Measurements from ENCODE around the gene LXN.

The LXN gene

DNA sequence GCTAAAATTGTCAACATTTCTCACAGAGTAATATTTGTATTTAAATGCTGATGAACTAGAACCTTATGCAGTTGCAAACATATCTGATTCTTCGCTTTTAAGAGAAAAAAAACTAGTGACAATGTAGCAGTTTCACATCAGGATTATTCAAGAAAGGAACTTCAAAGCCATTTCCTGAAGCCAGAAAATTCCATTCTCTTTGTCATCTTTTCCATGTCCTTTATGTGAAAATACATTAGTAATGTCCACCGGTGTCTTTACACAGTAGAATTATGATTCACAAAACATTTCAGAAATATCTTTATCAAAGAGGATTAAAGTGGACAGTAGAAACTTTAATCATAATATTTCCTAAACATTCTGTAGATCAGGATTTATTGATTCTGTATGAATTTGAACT, 12.7 kb upstream of the LXN start:
- H3K27me3 Mint-ChIP-seq, result no peaks in the 10 kb centered on the region
- no peaks in the 10 kb centered on the region for H3K9me3 Mint-ChIP-seq
- H3K27ac Mint-ChIP-seq, result no peak overlapping the region
- no peaks in the 10 kb centered on the region for H3K4me1 Mint-ChIP-seq
- no peak overlapping the region for H3K4me3 Mint-ChIP-seq
- peaks cover 19% of the 10 kb centered on the region for H3K36me3 Mint-ChIP-seq

DNA sequence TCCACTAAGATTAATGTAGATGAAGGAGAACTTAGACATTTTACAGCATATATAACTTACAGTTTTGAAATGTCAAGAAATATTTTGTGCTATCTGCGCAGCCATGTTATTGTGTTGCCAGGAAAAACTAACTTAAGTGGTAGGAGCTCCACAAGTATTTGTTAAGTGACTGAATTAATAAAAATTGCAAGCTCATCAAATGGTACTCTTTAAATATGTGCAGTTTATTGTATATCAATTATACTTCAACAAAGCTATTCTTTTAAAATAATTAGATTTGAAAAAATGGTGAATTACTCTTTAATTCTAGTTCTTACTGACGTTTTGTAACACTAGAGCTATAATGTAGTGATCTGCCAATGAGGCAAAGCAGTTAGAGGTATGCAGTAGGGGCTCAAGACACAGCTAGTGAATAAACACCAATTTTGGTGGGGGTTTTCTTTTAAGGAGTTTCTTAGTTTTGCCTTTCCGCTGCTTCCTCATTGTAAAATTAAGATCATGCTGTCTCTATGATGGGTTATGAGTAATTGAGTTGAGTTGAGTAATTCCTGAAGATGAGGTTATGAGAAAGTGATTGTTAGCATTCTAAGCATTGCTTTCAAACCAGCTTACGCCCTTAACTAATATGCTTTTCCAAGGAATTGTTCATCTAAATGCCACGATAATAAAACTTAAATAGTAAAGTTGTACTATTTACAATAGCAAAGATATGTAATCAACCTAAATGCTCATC, 10.9 kb upstream of the LXN start:
- Mint-ChIP-seq H3K4me3 (no peak overlapping the region), H3K27me3 (no peaks in the 10 kb centered on the region), H3K36me3 (peaks cover 14% of the 10 kb centered on the region), H3K9me3 (no peaks in the 10 kb centered on the region), H3K4me1 (no peaks in the 10 kb centered on the region), H3K27ac (no peak overlapping the region)

DNA sequence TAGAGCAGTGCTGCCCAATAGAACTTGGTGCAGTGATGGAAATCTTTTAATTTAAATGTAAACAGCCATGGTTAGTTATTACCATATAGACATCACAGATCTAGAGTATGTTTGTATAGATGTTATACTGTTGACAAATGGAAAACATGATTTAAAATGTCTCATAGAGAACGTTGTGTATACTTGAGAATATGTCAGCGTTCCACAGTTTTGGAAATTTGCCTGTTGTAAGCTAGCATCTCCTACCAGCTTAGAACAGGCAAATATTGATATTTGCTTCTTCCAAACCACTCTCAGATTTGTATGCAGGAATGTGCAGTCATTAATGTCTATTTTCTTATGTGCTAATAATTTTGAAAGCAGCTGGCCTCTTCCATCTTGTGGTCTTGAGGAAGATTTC, 8.4 kb upstream of the LXN start:
- Mint-ChIP-seq H3K4me1 (peaks cover 5% of the 10 kb centered on the region), H3K27ac (no peak overlapping the region), H3K27me3 (no peaks in the 10 kb centered on the region), H3K9me3 (no peaks in the 10 kb centered on the region), H3K36me3 (peaks cover 16% of the 10 kb centered on the region), H3K4me3 (no peak overlapping the region)

DNA sequence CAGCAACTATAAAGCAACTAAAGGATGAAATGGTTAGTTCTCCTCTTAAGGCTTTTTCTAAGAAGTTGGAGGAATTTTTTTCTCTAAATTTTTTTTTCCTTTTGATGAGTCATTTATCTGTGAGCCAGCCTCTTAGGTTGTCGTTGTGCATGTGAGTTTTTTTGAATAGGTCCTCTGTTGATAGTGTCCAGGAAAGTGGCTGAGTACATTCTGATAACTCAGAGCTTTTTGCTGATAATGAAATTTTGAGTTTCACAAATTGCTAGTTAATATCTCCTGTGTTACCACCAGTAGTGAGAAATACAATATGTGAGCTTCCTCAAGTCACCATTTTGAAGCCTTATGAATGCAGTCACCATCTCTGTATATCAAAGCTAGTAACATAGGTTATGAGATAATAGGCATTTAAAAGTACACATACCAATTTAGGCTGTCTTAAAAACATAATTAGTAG, 7.1 kb upstream of the LXN start:
- H3K27ac Mint-ChIP-seq, result no peak overlapping the region
- H3K4me1 Mint-ChIP-seq, result peaks cover 5% of the 10 kb centered on the region
- no peaks in the 10 kb centered on the region for H3K9me3 Mint-ChIP-seq
- H3K36me3 Mint-ChIP-seq, result peaks cover 13% of the 10 kb centered on the region
- H3K4me3 Mint-ChIP-seq, result no peak overlapping the region
- H3K27me3 Mint-ChIP-seq, result no peaks in the 10 kb centered on the region

DNA sequence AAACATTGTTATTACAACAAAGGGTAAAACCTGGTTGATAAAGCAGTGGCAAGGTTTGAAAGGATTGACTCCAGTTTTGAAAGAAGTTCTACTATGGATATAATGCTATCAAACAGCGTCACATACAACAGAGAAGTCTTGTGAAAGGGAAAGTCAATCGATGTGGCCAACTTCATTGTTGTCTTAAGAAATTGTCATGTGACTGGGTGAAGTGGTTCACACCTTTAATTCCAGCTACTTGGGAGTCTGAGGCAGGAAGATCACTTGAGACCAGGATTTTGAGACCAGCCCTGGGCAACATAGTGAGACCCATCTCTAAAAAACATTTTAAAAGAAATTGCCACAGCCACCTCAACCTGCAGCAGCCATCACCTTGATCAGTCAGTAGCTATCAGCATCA, 6.2 kb upstream of the LXN start:
- Mint-ChIP-seq H3K4me3 (no peak overlapping the region), H3K4me1 (peaks cover 5% of the 10 kb centered on the region), H3K9me3 (no peaks in the 10 kb centered on the region), H3K27ac (no peak overlapping the region), H3K27me3 (no peaks in the 10 kb centered on the region), H3K36me3 (peaks cover 10% of the 10 kb centered on the region)

DNA sequence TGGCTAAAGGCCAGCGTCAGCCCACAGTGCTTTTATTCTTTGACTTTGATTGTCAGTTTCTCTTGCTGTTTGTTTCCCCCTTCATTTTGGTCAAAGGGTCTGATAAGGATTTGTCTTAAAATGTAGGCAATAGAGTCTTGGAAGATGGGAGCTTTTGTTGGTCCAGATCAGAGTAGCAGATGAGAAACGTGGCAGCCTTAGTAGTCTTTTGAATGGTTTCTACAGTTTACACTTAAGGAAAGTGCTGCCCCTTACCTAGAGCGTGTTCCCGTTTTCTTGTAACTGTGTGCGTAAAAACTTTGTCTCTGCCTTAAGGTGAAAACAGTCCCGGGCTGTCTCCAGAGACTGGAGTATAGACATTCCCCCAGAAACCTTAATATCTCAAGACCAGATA, 630 bp downstream of the LXN start:
- Mint-ChIP-seq H3K4me3 (peak overlapping the region; percentile 94), H3K36me3 (peaks cover 5% of the 10 kb centered on the region), H3K27ac (peak overlapping the region; percentile 82), H3K4me1 (peaks cover 37% of the 10 kb centered on the region), H3K27me3 (no peaks in the 10 kb centered on the region), H3K9me3 (no peaks in the 10 kb centered on the region)

DNA sequence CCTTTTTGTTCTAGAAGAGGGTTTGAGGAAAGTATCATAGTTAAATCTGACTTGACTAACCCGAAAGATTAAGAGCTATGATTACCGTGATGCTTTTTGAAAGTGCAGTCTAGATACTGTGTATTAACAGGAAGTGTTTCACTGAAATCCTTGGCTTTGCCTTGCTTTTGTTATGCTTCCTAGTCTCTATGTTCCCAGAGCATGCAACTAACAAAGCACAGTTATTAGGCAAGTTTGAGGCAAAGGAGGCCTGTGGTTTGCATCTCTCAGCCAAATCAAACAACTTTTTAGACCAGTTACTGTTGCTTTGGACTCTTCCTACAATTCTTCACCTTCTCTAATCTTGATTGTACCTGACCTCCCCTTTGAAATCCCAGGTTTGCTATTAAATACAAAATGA, 3.9 kb downstream of the LXN start:
- H3K27ac Mint-ChIP-seq, result no peak overlapping the region
- H3K9me3 Mint-ChIP-seq, result no peaks in the 10 kb centered on the region

DNA sequence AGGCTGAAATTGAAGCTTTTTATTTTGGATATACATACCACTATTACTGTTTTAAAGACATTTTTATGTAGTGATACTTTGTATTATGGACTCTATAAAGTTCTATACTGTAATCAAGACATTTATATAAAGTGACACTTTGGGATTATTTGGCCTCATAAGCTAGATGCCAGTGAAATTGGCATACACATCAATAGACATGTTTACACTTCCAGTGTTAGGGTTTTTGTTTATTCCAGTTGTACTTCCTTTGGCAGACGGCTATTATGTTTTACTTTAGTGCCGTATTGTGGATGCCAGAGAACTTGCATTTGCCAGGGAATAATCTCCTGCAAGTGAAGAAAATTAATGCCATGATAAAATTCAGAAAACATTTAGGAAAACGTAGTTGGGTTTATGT, 6.0 kb downstream of the LXN start:
- Mint-ChIP-seq H3K9me3 (no peaks in the 10 kb centered on the region), H3K27me3 (no peaks in the 10 kb centered on the region), H3K27ac (no peak overlapping the region), H3K4me3 (no peak overlapping the region), H3K4me1 (peaks cover 26% of the 10 kb centered on the region), H3K36me3 (peaks cover 16% of the 10 kb centered on the region)

More for the DNA sequence above, 3.9 kb downstream of the LXN start:
- Mint-ChIP-seq H3K27me3 (no peaks in the 10 kb centered on the region), H3K36me3 (peaks cover 18% of the 10 kb centered on the region), H3K4me3 (no peak overlapping the region), H3K4me1 (peaks cover 45% of the 10 kb centered on the region)

DNA sequence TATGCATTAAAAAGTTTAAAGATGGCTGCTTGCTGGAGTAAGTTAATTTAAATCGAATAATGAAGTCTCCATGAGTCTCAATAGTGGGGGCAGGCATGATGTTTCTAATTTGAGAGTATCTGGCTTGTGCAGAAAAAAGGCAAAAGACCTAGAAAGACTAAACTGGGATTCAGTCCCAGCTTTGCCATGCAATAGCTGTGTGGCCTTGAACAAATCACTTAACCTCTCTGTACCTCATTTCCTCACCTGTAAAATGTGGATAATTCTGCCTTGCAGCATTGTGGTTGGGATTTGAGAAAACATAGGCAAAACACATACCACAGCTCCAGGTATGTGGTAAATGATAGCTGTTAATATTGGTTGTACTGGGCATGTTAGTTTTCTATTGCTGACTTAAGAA, 8.6 kb downstream of the LXN start:
- H3K4me3 Mint-ChIP-seq, result no peak overlapping the region
- no peak overlapping the region for H3K27ac Mint-ChIP-seq
- no peaks in the 10 kb centered on the region for H3K9me3 Mint-ChIP-seq
- peaks cover 18% of the 10 kb centered on the region for H3K36me3 Mint-ChIP-seq
- H3K4me1 Mint-ChIP-seq, result peaks cover 20% of the 10 kb centered on the region
- no peaks in the 10 kb centered on the region for H3K27me3 Mint-ChIP-seq

DNA sequence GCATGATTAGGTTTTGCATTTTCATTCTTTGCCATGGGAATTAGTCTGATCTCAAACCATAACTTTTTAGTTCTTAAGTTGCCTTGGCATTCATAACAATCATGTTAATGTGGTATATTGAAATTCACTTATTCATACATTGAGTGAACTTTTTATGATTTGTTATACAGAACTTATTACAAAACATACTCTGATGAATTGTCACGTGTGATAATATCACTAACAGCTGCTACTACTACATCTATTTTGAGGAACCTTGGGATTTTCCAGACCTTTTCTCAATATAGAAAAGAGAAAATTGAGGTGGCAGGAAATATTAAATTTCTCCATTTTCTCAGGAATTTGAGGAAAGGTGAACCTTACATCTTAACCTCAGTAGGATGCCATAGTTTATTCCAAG, 9.2 kb downstream of the LXN start:
- no peaks in the 10 kb centered on the region for H3K27me3 Mint-ChIP-seq
- H3K9me3 Mint-ChIP-seq, result no peaks in the 10 kb centered on the region
- H3K27ac Mint-ChIP-seq, result no peak overlapping the region
- peaks cover 16% of the 10 kb centered on the region for H3K36me3 Mint-ChIP-seq
- H3K4me1 Mint-ChIP-seq, result peaks cover 20% of the 10 kb centered on the region
- H3K4me3 Mint-ChIP-seq, result no peak overlapping the region

DNA sequence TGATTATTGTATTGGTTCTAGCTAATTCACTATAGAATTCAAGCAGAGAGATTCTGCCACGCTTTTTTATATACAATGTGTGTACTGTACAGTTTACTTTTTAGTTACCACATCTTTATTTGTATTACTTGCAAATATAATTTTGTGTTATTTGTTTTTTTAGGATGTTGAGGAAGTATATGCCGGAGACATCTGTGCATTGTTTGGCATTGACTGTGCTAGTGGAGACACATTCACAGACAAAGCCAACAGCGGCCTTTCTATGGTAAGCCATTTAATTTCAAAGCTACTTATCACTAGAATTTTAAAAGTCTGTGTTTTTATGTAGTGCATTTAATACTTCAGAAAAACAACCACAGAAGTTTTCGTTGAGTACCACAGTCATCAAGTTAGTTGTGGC, 11.7 kb downstream of the LXN start:
- Mint-ChIP-seq H3K36me3 (peaks cover 17% of the 10 kb centered on the region), H3K9me3 (no peaks in the 10 kb centered on the region), H3K27me3 (no peaks in the 10 kb centered on the region)

DNA sequence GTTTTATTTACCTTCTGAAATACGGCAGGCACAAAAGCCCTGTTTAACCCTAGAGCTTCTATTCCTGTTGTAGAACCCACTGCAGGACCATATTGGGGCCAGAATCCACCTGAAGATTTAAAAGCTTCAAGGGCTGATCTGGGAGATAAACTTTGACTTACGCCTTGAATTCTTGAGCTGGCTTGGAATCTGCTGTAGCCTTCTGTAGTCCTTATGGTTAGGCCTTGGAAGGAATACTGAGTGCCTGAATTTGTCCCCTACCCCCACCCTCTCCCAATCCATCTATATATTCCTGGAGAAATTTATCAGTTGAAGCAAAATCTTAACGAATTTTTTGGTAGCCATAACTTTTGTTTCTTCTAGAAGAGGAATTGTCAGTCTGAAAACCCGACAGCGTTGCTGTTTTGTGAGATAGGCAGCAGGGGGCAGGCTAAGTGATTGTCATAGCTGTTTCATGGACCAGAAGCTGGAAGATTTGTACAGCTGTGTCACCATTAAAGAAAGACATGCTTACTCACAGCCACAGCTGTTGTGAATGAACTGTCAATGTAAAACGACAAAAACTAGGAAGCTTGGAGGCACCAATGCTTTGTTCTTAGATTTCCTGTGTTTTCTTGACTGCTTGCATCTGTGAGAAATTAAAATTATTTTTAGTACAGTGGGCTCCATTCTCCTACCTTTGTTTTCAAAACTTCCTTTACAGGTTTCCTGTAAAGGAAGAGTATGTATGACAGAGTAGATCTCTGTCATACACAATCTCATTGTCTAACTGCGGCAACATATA, 12.8 kb downstream of the LXN start:
- Mint-ChIP-seq H3K4me1 (peaks cover 20% of the 10 kb centered on the region), H3K27ac (no peak overlapping the region), H3K36me3 (peaks cover 10% of the 10 kb centered on the region), H3K27me3 (no peaks in the 10 kb centered on the region), H3K9me3 (no peaks in the 10 kb centered on the region), H3K4me3 (no peak overlapping the region)

More for the DNA sequence above, 11.7 kb downstream of the LXN start:
- no peak overlapping the region for H3K27ac Mint-ChIP-seq
- peaks cover 23% of the 10 kb centered on the region for H3K4me1 Mint-ChIP-seq
- H3K4me3 Mint-ChIP-seq, result no peak overlapping the region

DNA sequence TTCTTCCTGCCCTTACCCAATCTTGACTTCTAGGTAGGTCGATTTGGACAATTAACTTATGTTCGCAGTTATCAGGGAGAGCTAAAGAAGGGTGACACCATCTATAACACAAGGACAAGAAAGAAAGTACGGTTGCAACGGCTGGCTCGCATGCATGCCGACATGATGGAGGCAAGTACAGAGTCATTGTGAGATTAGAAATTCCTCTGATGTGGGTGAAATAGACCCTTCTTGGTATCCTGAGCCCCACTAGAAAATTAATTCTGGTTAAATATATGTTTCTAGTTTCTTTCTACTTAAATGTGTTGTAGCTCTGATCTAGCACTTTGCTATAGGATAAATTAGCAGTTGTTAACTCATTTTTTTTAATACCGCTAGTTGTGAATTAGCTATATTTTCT, 13.6 kb downstream of the LXN start:
- H3K4me3 Mint-ChIP-seq, result no peak overlapping the region
- H3K36me3 Mint-ChIP-seq, result peaks cover 6% of the 10 kb centered on the region

DNA sequence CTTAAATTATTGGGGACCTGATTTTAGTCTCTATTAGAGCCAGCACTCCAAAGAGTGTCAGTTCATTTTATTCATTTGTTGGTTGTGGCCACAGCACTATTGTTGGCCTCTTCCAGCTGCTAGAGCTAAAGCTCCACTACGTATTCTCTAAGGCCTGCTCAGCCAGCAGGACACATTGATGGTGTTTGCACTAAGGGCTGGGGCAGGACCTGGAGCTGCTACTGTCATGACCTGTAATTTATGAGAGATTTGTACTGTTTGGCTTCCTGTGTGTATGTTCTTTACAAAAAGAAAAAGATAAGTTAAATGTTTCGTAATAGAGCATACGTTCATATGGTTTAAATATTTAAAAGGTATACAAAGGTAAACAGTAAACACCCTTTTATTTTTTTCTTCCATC, 20.0 kb downstream of the LXN start:
- Mint-ChIP-seq H3K9me3 (no peaks in the 10 kb centered on the region), H3K4me3 (no peak overlapping the region), H3K27me3 (no peaks in the 10 kb centered on the region), H3K36me3 (peaks cover 14% of the 10 kb centered on the region), H3K4me1 (peaks cover 31% of the 10 kb centered on the region), H3K27ac (no peak overlapping the region)

More for the DNA sequence above, 13.6 kb downstream of the LXN start:
- no peaks in the 10 kb centered on the region for H3K27me3 Mint-ChIP-seq
- no peak overlapping the region for H3K27ac Mint-ChIP-seq
- H3K9me3 Mint-ChIP-seq, result no peaks in the 10 kb centered on the region
- peaks cover 16% of the 10 kb centered on the region for H3K4me1 Mint-ChIP-seq

DNA sequence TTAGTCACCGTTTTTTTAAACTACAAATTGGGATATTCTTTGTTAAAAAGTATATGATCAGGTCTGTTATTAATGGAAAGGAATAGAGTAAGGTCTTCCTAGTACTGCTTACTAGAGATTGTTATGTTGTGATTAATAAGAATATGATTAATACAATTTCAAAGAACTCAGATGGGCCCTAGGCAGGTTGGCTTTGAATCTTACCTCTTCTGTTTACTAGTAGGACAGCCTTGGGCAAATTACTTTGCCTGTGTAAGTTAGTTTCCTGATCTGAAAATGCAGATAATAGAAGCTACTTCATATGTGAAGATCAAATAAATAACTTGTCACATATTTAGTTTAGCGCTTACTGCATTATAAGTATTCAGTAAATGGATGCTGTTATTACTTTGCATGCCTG, 21.3 kb downstream of the LXN start:
- Mint-ChIP-seq H3K27ac (no peak overlapping the region), H3K4me1 (peaks cover 40% of the 10 kb centered on the region), H3K4me3 (no peak overlapping the region), H3K27me3 (no peaks in the 10 kb centered on the region), H3K9me3 (no peaks in the 10 kb centered on the region), H3K36me3 (peaks cover 14% of the 10 kb centered on the region)

DNA sequence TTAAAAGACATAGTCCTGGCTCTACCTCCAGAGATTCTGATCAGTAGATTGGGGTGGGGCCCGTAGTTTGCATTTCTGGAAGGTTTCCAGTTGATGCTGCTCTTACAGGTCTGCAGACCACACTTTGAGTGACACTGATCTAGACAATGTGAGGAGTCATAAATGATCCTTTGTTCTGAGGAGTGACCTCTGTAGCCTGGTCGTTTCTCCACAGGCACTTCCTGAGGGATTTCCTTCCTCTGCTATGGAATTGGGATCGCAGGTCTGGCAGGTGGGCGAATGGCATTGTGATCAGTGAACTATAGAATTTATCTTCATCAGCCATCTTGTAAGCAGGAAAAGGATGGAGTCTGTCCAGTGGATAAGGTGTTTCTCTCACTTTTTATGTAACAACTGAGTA, 22.7 kb downstream of the LXN start:
- Mint-ChIP-seq H3K27ac (no peak overlapping the region), H3K4me1 (peaks cover 49% of the 10 kb centered on the region), H3K27me3 (no peaks in the 10 kb centered on the region), H3K9me3 (no peaks in the 10 kb centered on the region), H3K4me3 (no peak overlapping the region), H3K36me3 (peaks cover 15% of the 10 kb centered on the region)

Measured in activated naive CD4-positive, alpha-beta T cell treated with anti-CD3 and anti-CD28 coated beads, Interleukin-2, amount 50 U/mL, for 24 hours (primary cell).